ENCODE measurements around the gene TSPYL6.

TSPYL6 gene

DNA sequence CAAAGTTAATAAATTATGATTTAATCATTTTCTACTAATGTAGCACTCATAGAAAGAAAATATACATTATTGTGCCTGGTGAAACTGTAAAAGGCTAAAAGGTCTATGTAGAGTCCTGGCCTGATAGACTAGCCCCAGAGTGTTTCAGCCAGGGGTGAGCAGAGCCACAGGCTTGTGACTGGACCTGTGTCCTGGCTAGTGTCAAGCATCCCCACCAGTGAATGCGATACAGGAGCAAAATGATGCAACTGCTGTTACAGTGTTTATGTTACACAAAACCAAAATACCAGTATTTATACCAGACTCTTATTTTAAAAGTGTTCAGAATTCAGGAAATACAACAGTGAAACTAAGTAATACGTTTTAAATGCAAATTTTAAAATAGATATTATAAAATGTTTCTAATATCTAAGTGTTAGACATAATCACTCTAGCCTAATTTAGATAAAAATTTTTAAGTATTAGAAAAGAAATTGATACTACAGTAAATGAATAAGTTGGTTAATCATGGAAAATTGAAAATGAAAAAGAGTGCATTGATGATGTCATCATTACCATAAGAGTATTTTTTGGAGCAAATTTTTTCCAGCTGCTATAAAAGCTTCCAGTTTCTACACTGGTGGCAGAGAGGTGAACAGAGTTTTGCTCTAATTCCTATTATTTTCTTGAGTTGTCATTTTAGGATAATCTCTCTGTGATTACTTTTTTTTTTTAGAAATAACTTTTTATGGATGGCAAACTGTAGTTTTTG, 6.2 kb upstream of the TSPYL6 start:
- no peaks in the 10 kb centered on the region for H3K79me2 ChIP-seq (ENCODE audit: control insufficient read depth, insufficient read depth, low read length)
- H3K56ac ChIP-seq (ENCODE audit: low read length), result no peak overlapping the region
- H2AK5ac ChIP-seq (ENCODE audit: low read length), result no peak overlapping the region
- WGBS (ENCODE audit: extremely low coverage, insufficient coverage, low lambda C conversion rate), result no CpG with 5 or more reads among the region's 2 CpGs
- H3K79me1 ChIP-seq (ENCODE audit: low read length), result no peaks in the 10 kb centered on the region
- no peak overlapping the region for H4K8ac ChIP-seq (ENCODE audit: low read depth, low read length)
- H2BK120ac ChIP-seq (ENCODE audit: low read depth, low read length), result no peak overlapping the region
- H2BK15ac ChIP-seq (replicated peaks; ENCODE audit: low read depth), result no peak overlapping the region
- no peak overlapping the region for H3K9ac ChIP-seq (ENCODE audit: low read length)
- H2BK5ac ChIP-seq (ENCODE audit: low read length), result no peak overlapping the region
- H4K5ac ChIP-seq (ENCODE audit: low read length), result no peak overlapping the region
- H3K4me2 ChIP-seq (ENCODE audit: low read length), result no peak overlapping the region
- H3K4ac ChIP-seq (ENCODE audit: low read depth, low read length), result no peak overlapping the region
- no peak overlapping the region for H3K18ac ChIP-seq (ENCODE audit: low read length)
- H3K27me3 ChIP-seq (ENCODE audit: insufficient read depth, low read length, poor library complexity), result no peaks in the 10 kb centered on the region
- H3K4me3 ChIP-seq (ENCODE audit: low read length), result no peak overlapping the region
- no peaks in the 10 kb centered on the region for H3K36me3 ChIP-seq (ENCODE audit: control insufficient read depth, insufficient read depth, low read length)
- no peaks in the 10 kb centered on the region for H3K4me1 ChIP-seq (ENCODE audit: control insufficient read depth, low read depth, low read length)
- DNase-seq, result no peak
- H3K27ac ChIP-seq (ENCODE audit: low read depth, low read length), result no peak overlapping the region
- H3K23ac ChIP-seq (ENCODE audit: low read length), result no peak overlapping the region

DNA sequence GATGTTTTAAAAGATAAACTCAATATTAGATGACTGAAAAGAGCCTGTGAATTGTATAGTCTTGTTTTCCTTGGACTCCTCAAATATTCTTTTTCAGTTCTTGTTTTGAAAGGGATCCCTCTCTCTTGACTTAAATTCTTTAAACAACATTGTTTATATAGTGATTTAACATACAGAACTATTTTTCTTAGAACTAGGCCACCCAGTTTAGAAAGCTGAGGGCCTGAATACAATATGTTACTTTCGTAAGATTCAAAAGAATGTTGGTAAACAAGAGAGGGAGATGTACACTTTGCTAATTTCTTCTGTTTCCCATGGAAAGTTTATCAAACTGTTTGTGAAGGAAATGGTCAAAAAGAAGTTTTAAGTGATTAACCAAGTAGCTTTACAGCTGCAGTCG, 5.5 kb upstream of the TSPYL6 start:
- Histone ChIP-seq H2BK120ac (ENCODE audit: low read depth, low read length) (no peak overlapping the region), H4K5ac (ENCODE audit: low read length) (no peak overlapping the region), H3K4me2 (ENCODE audit: low read length) (no peak overlapping the region), H2AK5ac (ENCODE audit: low read length) (no peak overlapping the region), H3K27ac (ENCODE audit: low read depth, low read length) (no peak overlapping the region), H4K8ac (ENCODE audit: low read depth, low read length) (no peak overlapping the region), H2BK15ac (replicated peaks; ENCODE audit: low read depth) (no peak overlapping the region), H3K18ac (ENCODE audit: low read length) (no peak overlapping the region), H3K36me3 (ENCODE audit: control insufficient read depth, insufficient read depth, low read length) (no peaks in the 10 kb centered on the region), H3K4me1 (ENCODE audit: control insufficient read depth, low read depth, low read length) (no peaks in the 10 kb centered on the region), H3K4ac (ENCODE audit: low read depth, low read length) (no peak overlapping the region), H2BK5ac (ENCODE audit: low read length) (no peak overlapping the region), H3K9ac (ENCODE audit: low read length) (no peak overlapping the region), H3K56ac (ENCODE audit: low read length) (no peak overlapping the region), H3K27me3 (ENCODE audit: insufficient read depth, low read length, poor library complexity) (no peaks in the 10 kb centered on the region), H3K4me3 (ENCODE audit: low read length) (no peak overlapping the region), H3K79me1 (ENCODE audit: low read length) (no peaks in the 10 kb centered on the region), H3K23ac (ENCODE audit: low read length) (no peak overlapping the region), H3K79me2 (ENCODE audit: control insufficient read depth, insufficient read depth, low read length) (no peaks in the 10 kb centered on the region)
- 100% methylated on average over 1 of the region's 2 CpGs for WGBS (ENCODE audit: extremely low coverage, insufficient coverage, low lambda C conversion rate)
- DNase-seq, result no peak

DNA sequence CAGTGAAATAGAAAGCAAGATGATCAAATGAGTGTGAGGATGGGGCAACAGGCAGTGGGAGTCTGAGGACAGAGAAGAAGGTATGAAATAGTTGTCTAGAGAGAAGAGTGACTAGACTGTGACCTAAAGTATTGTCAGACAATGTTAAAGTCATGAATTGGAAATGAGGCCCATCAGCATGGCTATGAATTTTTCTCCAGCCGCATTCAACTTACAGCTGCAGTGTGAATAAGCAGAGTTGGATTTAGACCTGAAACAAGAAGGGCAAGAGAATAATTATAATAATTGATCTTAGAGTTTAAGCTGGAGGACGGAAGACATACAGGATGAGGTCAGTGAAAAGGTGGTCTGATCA, 4.2 kb upstream of the TSPYL6 start:
- Histone ChIP-seq H3K27me3 (ENCODE audit: insufficient read depth, low read length, poor library complexity) (no peaks in the 10 kb centered on the region), H2AK5ac (ENCODE audit: low read length) (no peak overlapping the region), H3K36me3 (ENCODE audit: control insufficient read depth, insufficient read depth, low read length) (no peaks in the 10 kb centered on the region), H3K4me3 (ENCODE audit: low read length) (no peak overlapping the region), H2BK15ac (replicated peaks; ENCODE audit: low read depth) (no peak overlapping the region), H3K9ac (ENCODE audit: low read length) (no peak overlapping the region), H3K79me1 (ENCODE audit: low read length) (no peaks in the 10 kb centered on the region), H3K4me1 (ENCODE audit: control insufficient read depth, low read depth, low read length) (no peaks in the 10 kb centered on the region), H4K8ac (ENCODE audit: low read depth, low read length) (no peak overlapping the region), H3K18ac (ENCODE audit: low read length) (no peak overlapping the region), H3K23ac (ENCODE audit: low read length) (no peak overlapping the region), H3K56ac (ENCODE audit: low read length) (no peak overlapping the region), H3K27ac (ENCODE audit: low read depth, low read length) (no peak overlapping the region), H2BK5ac (ENCODE audit: low read length) (no peak overlapping the region), H2BK120ac (ENCODE audit: low read depth, low read length) (no peak overlapping the region), H3K4ac (ENCODE audit: low read depth, low read length) (no peak overlapping the region), H4K5ac (ENCODE audit: low read length) (no peak overlapping the region), H3K79me2 (ENCODE audit: control insufficient read depth, insufficient read depth, low read length) (no peaks in the 10 kb centered on the region), H3K4me2 (ENCODE audit: low read length) (no peak overlapping the region)
- DNase-seq, result no peak
- WGBS (ENCODE audit: extremely low coverage, insufficient coverage, low lambda C conversion rate), result no CpG with 5 or more reads among the region's 2 CpGs

DNA sequence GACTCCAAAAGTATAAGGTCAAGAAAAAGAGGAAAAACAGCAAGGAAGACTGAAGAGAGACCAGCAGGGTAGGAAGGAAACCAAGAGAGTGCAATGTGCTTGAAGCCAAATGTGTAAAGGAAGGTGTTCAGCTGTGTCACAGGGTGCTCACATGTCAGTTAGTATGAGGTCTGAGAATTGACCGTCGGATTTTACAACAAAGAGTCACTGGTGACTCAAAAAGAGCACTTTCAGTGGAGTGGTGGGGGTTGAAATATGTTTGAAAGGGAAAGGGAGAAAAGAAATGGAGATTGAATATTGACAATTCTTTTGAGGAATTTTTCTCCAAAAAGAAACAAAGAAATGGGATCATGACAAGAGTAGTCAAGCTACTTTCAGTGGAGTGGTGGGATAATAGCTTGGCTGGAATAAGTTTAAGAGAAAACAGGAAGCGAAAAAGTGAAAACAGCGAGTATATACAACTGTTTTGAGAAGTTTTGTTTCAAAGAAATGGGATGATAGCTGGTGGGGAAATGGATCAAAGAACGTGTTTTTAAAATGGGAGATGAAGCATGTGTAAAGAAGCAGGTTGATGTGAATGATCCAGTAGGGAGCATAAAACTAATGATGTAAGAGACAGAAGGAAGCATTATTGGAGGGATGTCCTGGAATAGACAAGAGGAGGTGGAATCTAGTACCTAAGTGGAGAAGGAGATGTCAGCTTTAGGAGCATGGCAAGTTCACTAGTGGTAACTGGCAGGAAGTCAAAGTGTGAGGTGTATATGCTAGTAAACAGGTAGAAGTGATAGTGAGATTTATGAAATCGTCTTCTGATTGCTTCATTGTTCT, 3.6 kb upstream of the TSPYL6 start:
- WGBS (ENCODE audit: extremely low coverage, insufficient coverage, low lambda C conversion rate), result no CpG with 5 or more reads among the region's 6 CpGs
- Histone ChIP-seq H3K18ac (ENCODE audit: low read length) (no peak overlapping the region), H3K23ac (ENCODE audit: low read length) (no peak overlapping the region), H3K4me2 (ENCODE audit: low read length) (no peak overlapping the region), H3K27ac (ENCODE audit: low read depth, low read length) (no peak overlapping the region), H2BK120ac (ENCODE audit: low read depth, low read length) (no peak overlapping the region), H3K4me1 (ENCODE audit: control insufficient read depth, low read depth, low read length) (no peaks in the 10 kb centered on the region), H3K56ac (ENCODE audit: low read length) (no peak overlapping the region), H2BK5ac (ENCODE audit: low read length) (no peak overlapping the region), H3K4ac (ENCODE audit: low read depth, low read length) (no peak overlapping the region), H3K4me3 (ENCODE audit: low read length) (no peak overlapping the region), H2BK15ac (replicated peaks; ENCODE audit: low read depth) (no peak overlapping the region), H2AK5ac (ENCODE audit: low read length) (no peak overlapping the region), H4K8ac (ENCODE audit: low read depth, low read length) (no peak overlapping the region), H3K79me1 (ENCODE audit: low read length) (no peaks in the 10 kb centered on the region), H4K5ac (ENCODE audit: low read length) (no peak overlapping the region), H3K27me3 (ENCODE audit: insufficient read depth, low read length, poor library complexity) (no peaks in the 10 kb centered on the region), H3K79me2 (ENCODE audit: control insufficient read depth, insufficient read depth, low read length) (no peaks in the 10 kb centered on the region), H3K9ac (ENCODE audit: low read length) (no peak overlapping the region), H3K36me3 (ENCODE audit: control insufficient read depth, insufficient read depth, low read length) (no peaks in the 10 kb centered on the region)
- DNase-seq, result no peak

DNA sequence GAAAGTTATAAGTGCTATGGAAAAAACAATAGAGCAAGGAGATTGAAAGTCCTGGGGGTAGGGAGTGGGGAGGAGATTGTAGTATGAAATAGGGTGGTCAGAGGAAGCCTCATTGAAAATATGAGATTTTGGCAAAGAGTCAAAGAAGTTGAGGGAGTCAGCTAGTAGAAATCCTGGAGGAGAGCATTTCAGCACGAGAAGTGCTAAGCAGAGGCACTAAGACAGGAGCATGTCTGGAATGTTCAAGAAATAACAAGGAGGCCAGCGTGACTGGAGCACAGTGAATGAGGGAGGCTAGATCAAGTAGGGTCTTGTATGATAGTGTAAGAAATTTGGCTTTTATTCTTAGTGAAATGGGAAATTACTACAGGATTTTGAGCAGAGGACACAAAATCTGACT, 2.1 kb upstream of the TSPYL6 start:
- H3K23ac ChIP-seq (ENCODE audit: low read length), result no peak overlapping the region
- no peak overlapping the region for H2BK15ac ChIP-seq (replicated peaks; ENCODE audit: low read depth)
- no peak overlapping the region for H3K4me2 ChIP-seq (ENCODE audit: low read length)
- no peak for DNase-seq
- H3K18ac ChIP-seq (ENCODE audit: low read length), result no peak overlapping the region
- no peaks in the 10 kb centered on the region for H3K27me3 ChIP-seq (ENCODE audit: insufficient read depth, low read length, poor library complexity)
- H3K36me3 ChIP-seq (ENCODE audit: control insufficient read depth, insufficient read depth, low read length), result no peaks in the 10 kb centered on the region
- no peak overlapping the region for H3K4me3 ChIP-seq (ENCODE audit: low read length)
- WGBS (ENCODE audit: extremely low coverage, insufficient coverage, low lambda C conversion rate), result no CpG with 5 or more reads among the region's 2 CpGs
- no peak overlapping the region for H3K27ac ChIP-seq (ENCODE audit: low read depth, low read length)
- no peaks in the 10 kb centered on the region for H3K79me2 ChIP-seq (ENCODE audit: control insufficient read depth, insufficient read depth, low read length)
- H4K5ac ChIP-seq (ENCODE audit: low read length), result no peak overlapping the region
- H3K56ac ChIP-seq (ENCODE audit: low read length), result no peak overlapping the region
- no peak overlapping the region for H2BK5ac ChIP-seq (ENCODE audit: low read length)
- H4K8ac ChIP-seq (ENCODE audit: low read depth, low read length), result no peak overlapping the region
- H2BK120ac ChIP-seq (ENCODE audit: low read depth, low read length), result no peak overlapping the region
- no peak overlapping the region for H3K9ac ChIP-seq (ENCODE audit: low read length)
- no peaks in the 10 kb centered on the region for H3K4me1 ChIP-seq (ENCODE audit: control insufficient read depth, low read depth, low read length)
- no peak overlapping the region for H2AK5ac ChIP-seq (ENCODE audit: low read length)
- H3K79me1 ChIP-seq (ENCODE audit: low read length), result no peaks in the 10 kb centered on the region
- no peak overlapping the region for H3K4ac ChIP-seq (ENCODE audit: low read depth, low read length)
